ENCODE measurements around the gene ZNF850.
"Not testable (repeated sequence)": the region's sequence is repeated elsewhere in the genome, so short reads cannot be mapped to it uniquely, and the experiment has no call there.

The ZNF850 gene

DNA sequence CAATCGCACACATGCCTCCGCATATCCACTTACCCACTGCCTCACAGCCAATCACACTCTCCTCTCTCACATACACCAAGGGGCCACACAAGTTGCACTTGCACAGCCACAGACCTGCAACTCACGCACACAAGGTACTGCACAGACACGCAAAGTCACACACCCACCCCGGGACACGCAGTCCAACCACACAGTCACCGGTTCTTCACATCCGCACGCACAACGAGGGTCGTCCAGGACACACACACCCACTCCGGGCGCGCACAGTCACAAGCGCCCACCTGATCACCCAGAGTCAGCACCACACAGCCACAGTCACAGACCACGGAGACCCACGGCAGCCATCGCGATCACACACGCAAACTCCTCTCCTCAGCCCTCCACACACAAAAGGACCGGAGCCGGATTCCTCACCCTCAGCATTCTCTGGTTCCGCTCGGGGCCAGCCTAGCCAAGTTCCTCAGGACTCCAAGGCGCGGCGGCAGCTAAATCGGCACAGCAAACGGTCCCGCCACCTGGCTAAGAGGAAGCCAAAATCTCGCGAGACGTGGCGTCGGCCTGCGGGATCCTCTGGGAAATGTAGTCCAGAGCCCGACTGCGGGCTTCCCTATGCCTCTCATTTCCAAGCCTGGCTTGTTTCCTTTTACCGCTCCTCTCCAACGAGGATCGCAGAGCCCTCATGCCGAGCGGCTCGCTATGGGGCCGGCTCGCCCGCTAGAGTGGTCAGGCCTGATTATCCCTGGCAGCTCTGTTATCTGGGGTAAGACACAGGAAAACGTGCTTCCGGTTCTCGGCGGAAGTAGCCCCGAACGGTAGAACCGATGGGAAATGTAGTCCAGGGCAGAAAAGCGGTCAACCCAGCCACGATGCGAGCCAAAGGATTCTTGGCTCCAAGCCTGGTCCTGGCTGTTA is at the start of gene ZNF850:
TSS of gene ZNF850 (minus strand) at position 497 of the 912 bp plus-strand sequence. CDS start 10,201 bp downstream, outside the sequence.
- no peaks in the 10 kb centered on the region for H3K36me3 ChIP-seq (ENCODE audit: control insufficient read depth in 1 of 2, insufficient read depth in 2 of 2, low read length in 2 of 2)
- peaks cover 0 to 15% of the 10 kb centered on the region in 2 donors for H3K4me1 ChIP-seq (ENCODE audit: control insufficient read depth in 1 of 2, insufficient read depth in 2 of 2, low read length in 2 of 2)
- H3K27me3 ChIP-seq (ENCODE audit: low read depth, low read length) = no peaks in the 10 kb centered on the region
- peak within 1 kb of the TSS; percentile 91 to 97 for H3K4me3 ChIP-seq (ENCODE audit: low read depth in 1 of 2, low read length in 2 of 2)
- H3K27ac ChIP-seq (ENCODE audit: low read length) = peak within 1 kb of the TSS; percentile 84
- H3K9me3 ChIP-seq (ENCODE audit: control insufficient read depth in 1 of 2, low read length in 2 of 2) = peaks cover 0 to 18% of the 10 kb centered on the region in 2 donors

DNA sequence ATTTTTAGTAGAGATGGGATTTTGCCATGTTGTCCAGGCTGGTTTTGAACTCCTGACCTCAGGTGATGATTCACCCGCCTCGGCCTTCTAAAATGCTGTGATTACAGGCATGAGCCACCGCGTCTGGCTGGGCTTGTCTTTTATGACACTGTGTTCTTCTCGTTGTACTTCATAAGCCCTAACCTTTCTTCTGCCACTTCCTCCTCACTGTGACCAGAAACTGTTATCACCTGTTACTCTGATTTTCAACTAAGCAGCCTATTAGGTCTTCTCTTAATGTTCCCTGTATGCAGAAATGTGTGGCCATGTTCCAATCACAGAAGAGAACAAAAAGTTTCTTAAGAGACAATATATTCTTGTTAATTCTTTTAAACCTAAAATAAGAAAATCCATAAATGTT is 49.2 kb upstream of the ZNF850 start:
- Histone ChIP-seq H3K4me1 (ENCODE audit: control insufficient read depth in 1 of 2, insufficient read depth in 2 of 2, low read length in 2 of 2) (no peaks in the 10 kb centered on the region), H3K4me3 (ENCODE audit: low read depth in 1 of 2, low read length in 2 of 2) (peak overlapping the region; percentile 16 to 61), H3K27me3 (ENCODE audit: low read depth, low read length) (no peaks in the 10 kb centered on the region), H3K36me3 (ENCODE audit: control insufficient read depth in 1 of 2, insufficient read depth in 2 of 2, low read length in 2 of 2) (peaks cover 49 to 92% of the 10 kb centered on the region in 2 donors), H3K27ac (ENCODE audit: low read length) (no peak overlapping the region), H3K9me3 (ENCODE audit: control insufficient read depth in 1 of 2, low read length in 2 of 2) (peaks cover 78 to 93% of the 10 kb centered on the region in 2 donors)

DNA sequence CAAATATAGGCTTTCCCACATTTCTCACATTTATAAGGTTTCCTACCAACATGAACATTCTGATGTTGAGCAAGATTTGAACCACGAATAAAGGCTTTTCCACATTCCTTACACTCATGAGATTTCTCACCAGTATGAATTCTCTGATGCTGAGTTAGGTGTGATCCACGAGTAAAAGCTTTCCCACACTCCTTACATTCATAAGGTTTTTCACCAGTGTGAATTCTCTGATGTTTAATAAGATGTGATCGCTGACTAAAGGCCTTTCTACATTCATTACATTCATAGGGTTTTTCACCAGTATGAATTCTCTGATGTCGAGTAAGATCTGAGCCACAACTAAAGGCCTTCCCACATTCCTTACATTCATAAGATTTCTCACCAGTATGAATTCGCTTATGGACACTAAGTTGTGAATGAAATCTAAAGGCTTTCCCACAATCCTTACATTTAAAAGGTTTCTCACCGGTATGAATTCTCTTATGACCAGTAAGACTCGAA is 46.6 kb upstream of the ZNF850 start:
- H3K4me1 ChIP-seq (ENCODE audit: control insufficient read depth in 1 of 2, insufficient read depth in 2 of 2, low read length in 2 of 2) = no peaks in the 10 kb centered on the region
- H3K36me3 ChIP-seq (ENCODE audit: control insufficient read depth in 1 of 2, insufficient read depth in 2 of 2, low read length in 2 of 2) = peaks cover 36 to 95% of the 10 kb centered on the region in 2 donors
- peak overlapping the region; percentile 32 to 54 for H3K4me3 ChIP-seq (ENCODE audit: low read depth in 1 of 2, low read length in 2 of 2)
- peaks cover 77 to 93% of the 10 kb centered on the region in 2 donors for H3K9me3 ChIP-seq (ENCODE audit: control insufficient read depth in 1 of 2, low read length in 2 of 2)
- no peak overlapping the region for H3K27ac ChIP-seq (ENCODE audit: low read length)
- no peaks in the 10 kb centered on the region for H3K27me3 ChIP-seq (ENCODE audit: low read depth, low read length)

DNA sequence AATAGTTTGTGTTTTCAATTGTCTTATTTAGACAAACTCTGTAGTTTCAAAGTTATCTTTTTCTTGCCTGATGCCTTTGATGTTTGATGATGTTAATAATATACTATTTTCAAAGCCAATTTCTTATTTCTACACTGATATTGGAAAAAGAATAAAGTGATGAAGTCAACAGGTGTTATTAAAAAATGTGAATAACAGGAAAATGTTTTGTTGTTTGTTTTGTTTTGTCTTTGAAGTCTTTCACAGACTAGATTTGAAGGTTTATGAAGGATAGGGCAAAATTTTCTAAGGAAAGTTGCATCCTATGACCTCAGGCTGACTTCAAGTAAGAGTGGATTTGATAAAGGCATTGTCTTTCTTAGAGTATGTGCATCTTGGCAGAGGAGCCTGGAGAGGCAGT is 34.4 kb upstream of the ZNF850 start:
- H3K4me1 ChIP-seq (ENCODE audit: control insufficient read depth in 1 of 2, insufficient read depth in 2 of 2, low read length in 2 of 2) = no peaks in the 10 kb centered on the region
- H3K4me3 ChIP-seq (ENCODE audit: low read depth in 1 of 2, low read length in 2 of 2) = peak overlapping the region in 1 of 2 donors; percentile 52
- peaks cover 50 to 84% of the 10 kb centered on the region in 2 donors for H3K9me3 ChIP-seq (ENCODE audit: control insufficient read depth in 1 of 2, low read length in 2 of 2)
- H3K36me3 ChIP-seq (ENCODE audit: control insufficient read depth in 1 of 2, insufficient read depth in 2 of 2, low read length in 2 of 2) = peaks cover 18 to 93% of the 10 kb centered on the region in 2 donors
- H3K27ac ChIP-seq (ENCODE audit: low read length) = no peak overlapping the region
- H3K27me3 ChIP-seq (ENCODE audit: low read depth, low read length) = no peaks in the 10 kb centered on the region

DNA sequence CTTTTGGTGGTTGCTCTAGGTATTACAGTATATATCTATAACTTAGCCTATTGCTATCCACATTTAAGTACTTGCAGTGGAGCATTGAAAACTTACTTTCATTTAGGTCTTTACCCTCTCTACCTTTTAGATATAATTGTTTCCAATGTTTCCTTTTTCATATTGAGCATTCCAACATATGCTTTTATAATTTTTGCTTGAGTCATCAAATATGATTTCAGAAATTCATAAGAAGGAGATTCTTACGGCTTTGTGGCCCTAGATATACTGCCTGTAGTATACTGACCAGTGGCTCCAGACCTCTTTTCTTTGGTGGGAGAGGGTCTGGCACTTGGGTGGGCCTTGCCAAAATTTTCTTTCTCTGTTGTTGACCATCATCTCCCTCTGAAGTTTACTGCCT is 32.8 kb upstream of the ZNF850 start:
- Histone ChIP-seq H3K9me3 (ENCODE audit: control insufficient read depth in 1 of 2, low read length in 2 of 2) (peaks cover 39 to 68% of the 10 kb centered on the region in 2 donors), H3K36me3 (ENCODE audit: control insufficient read depth in 1 of 2, insufficient read depth in 2 of 2, low read length in 2 of 2) (peaks cover 16 to 91% of the 10 kb centered on the region in 2 donors), H3K4me3 (ENCODE audit: low read depth in 1 of 2, low read length in 2 of 2) (peak overlapping the region in 1 of 2 donors; percentile 52)

DNA sequence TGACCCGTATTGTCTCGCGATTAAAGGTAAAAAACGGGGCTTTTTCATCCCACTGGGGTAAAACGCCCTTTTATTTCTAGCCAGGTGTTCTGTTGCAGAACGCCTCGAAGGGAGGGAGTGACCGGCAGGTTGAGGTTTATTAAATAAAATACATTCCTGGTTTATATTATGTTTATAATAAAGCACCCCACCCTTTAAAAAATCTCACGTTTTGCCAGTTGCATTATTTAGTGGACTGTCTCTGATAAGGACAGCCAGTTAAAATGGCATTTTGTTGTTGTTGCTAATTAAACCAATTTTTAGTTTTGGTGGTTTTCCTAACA is 25.1 kb upstream of the ZNF850 start:
- Histone ChIP-seq H3K27me3 (ENCODE audit: low read depth, low read length) (no peaks in the 10 kb centered on the region), H3K4me1 (ENCODE audit: control insufficient read depth in 1 of 2, insufficient read depth in 2 of 2, low read length in 2 of 2) (peaks cover 0 to 4% of the 10 kb centered on the region in 2 donors), H3K36me3 (ENCODE audit: control insufficient read depth in 1 of 2, insufficient read depth in 2 of 2, low read length in 2 of 2) (peaks cover 2 to 34% of the 10 kb centered on the region in 2 donors), H3K27ac (ENCODE audit: low read length) (peak overlapping the region; percentile 56), H3K9me3 (ENCODE audit: control insufficient read depth in 1 of 2, low read length in 2 of 2) (peaks cover 5 to 29% of the 10 kb centered on the region in 2 donors), H3K4me3 (ENCODE audit: low read depth in 1 of 2, low read length in 2 of 2) (peak overlapping the region; percentile 79 to 95)

More for the DNA sequence above, 32.8 kb upstream of the ZNF850 start:
- Histone ChIP-seq H3K27me3 (ENCODE audit: low read depth, low read length) (no peaks in the 10 kb centered on the region), H3K27ac (ENCODE audit: low read length) (no peak overlapping the region), H3K4me1 (ENCODE audit: control insufficient read depth in 1 of 2, insufficient read depth in 2 of 2, low read length in 2 of 2) (no peaks in the 10 kb centered on the region)

DNA sequence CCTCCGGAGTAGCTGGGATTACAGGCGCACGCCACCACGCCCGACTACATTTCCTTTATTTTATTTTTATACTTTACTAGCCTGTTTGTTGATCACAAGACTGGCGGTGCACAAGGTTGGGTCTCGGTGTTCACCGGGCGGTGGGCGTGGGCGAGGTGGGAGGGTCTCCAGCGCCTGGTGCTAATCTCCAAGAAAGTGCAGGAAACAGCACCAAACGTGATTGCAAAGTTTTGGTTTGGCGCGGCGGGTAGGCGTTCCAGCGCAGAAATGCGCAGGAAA is 24.0 kb upstream of the ZNF850 start:
- Histone ChIP-seq H3K27ac (ENCODE audit: low read length) (no peak overlapping the region), H3K4me3 (ENCODE audit: low read depth in 1 of 2, low read length in 2 of 2) (peak overlapping the region; percentile 79 to 95), H3K4me1 (ENCODE audit: control insufficient read depth in 1 of 2, insufficient read depth in 2 of 2, low read length in 2 of 2) (peaks cover 0 to 4% of the 10 kb centered on the region in 2 donors), H3K9me3 (ENCODE audit: control insufficient read depth in 1 of 2, low read length in 2 of 2) (peaks cover 4 to 34% of the 10 kb centered on the region in 2 donors), H3K36me3 (ENCODE audit: control insufficient read depth in 1 of 2, insufficient read depth in 2 of 2, low read length in 2 of 2) (peaks cover 0 to 27% of the 10 kb centered on the region in 2 donors), H3K27me3 (ENCODE audit: low read depth, low read length) (no peaks in the 10 kb centered on the region)

DNA sequence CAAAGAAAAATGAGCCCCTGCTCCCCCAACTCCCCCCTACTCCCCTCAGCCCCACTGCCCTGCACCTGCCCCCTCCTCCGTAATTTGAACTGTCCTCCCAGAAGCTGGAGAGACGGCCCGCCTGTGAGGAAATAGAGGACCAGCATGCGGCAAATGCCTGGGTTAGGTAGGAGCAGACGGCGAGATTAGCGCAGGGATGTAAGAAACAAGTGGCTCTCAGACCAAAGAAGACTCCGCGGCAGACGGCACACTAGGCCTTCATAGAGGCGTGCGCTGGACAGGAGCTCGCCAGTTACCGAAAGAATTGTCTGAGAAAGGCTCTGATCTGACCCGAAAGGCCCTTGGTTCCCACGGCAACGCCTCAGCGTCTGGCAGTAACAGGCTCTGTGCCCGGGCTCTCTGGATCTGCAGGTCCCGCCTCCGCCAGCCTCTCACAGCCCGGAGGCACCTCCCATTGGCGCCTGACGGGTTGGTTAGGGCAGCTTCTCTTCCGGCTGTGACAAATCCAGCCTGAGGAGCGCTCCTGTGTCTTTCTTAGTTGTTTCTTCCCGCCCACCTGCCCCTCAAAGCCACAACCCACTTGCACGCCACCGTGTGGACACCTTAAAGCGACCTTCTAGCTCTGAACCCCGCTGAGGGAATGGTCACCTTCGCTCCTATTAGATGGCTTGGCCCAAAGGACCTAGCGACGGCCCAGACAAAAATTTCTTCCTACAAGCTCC is 19.0 kb upstream of the ZNF850 start:
- H3K27ac ChIP-seq (ENCODE audit: low read length); H3K27me3 ChIP-seq (ENCODE audit: low read depth, low read length); H3K36me3 ChIP-seq (ENCODE audit: control insufficient read depth in 1 of 2, insufficient read depth in 2 of 2, low read length in 2 of 2); H3K4me1 ChIP-seq (ENCODE audit: control insufficient read depth in 1 of 2, insufficient read depth in 2 of 2, low read length in 2 of 2): not testable (repeated sequence)
- Histone ChIP-seq H3K4me3 (ENCODE audit: low read depth in 1 of 2, low read length in 2 of 2) (peak overlapping the region in 1 of 2 donors; percentile 35), H3K9me3 (ENCODE audit: control insufficient read depth in 1 of 2, low read length in 2 of 2) (peaks cover 3 to 37% of the 10 kb centered on the region in 2 donors)

DNA sequence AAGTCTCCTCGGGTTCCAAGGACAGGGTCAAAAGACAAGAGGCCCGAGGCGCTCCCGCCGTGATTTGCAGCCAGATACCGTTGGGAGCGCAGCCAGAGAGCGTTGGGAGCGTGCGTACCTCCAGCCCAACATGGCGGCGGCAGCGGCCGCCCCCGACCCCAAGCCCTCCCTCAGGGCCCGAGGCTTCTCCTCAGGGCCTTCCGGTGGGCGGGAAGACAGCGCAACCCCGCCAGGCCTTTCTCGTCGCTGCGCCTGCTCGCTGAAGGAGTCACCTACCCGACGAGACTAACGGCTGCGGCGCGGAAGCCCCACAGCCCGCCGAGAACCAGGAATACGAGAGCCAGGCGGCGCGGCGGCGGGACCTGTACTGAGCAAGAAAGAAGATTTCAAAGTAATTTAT is 3.2 kb upstream of the ZNF850 start:
- Histone ChIP-seq H3K4me1 (ENCODE audit: control insufficient read depth in 1 of 2, insufficient read depth in 2 of 2, low read length in 2 of 2) (peaks cover 0 to 15% of the 10 kb centered on the region in 2 donors), H3K36me3 (ENCODE audit: control insufficient read depth in 1 of 2, insufficient read depth in 2 of 2, low read length in 2 of 2) (no peaks in the 10 kb centered on the region), H3K27me3 (ENCODE audit: low read depth, low read length) (no peaks in the 10 kb centered on the region), H3K27ac (ENCODE audit: low read length) (no peak overlapping the region), H3K9me3 (ENCODE audit: control insufficient read depth in 1 of 2, low read length in 2 of 2) (peaks cover 0 to 12% of the 10 kb centered on the region in 2 donors), H3K4me3 (ENCODE audit: low read depth in 1 of 2, low read length in 2 of 2) (peak overlapping the region in 1 of 2 donors; percentile 59)

DNA sequence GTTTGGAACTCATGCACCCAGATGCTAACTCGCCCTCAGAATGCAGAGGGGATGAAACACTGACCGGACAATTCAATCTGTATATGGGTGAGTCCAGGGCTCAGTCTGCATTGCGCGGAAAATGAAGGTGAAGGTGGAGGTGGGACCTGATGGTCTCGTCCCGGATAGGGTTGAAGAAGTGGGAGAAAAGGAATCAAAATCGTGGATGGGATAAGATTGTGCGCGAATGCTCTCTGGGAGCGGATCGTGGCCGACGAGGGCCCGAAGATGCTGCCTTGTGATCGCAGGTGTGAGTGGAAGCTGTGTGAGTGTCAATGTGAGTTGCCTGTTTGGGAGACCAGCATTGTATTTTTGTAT is 594 bp upstream of the ZNF850 start:
- Histone ChIP-seq H3K4me1 (ENCODE audit: control insufficient read depth in 1 of 2, insufficient read depth in 2 of 2, low read length in 2 of 2) (peaks cover 0 to 15% of the 10 kb centered on the region in 2 donors), H3K27ac (ENCODE audit: low read length) (peak overlapping the region; percentile 84), H3K9me3 (ENCODE audit: control insufficient read depth in 1 of 2, low read length in 2 of 2) (peaks cover 0 to 18% of the 10 kb centered on the region in 2 donors), H3K4me3 (ENCODE audit: low read depth in 1 of 2, low read length in 2 of 2) (peak overlapping the region; percentile 91 to 97), H3K27me3 (ENCODE audit: low read depth, low read length) (no peaks in the 10 kb centered on the region), H3K36me3 (ENCODE audit: control insufficient read depth in 1 of 2, insufficient read depth in 2 of 2, low read length in 2 of 2) (no peaks in the 10 kb centered on the region)

All from muscle layer of duodenum (tissue), 2 donors.